ENCODE measurements around the gene RAVER2.

RAVER2 gene

GRCh38 chr1:64878090-64878489 lies 133.2 kb downstream of the RAVER2 start:
- DNase-seq (ENCODE audit: low read depth), result no peak

- no peak for DNase-seq (ENCODE audit: low read depth)
Measured at GRCh38 chr1:64878931-64879611, 134.2 kb downstream of the RAVER2 start.

GRCh38 chr1:64880449-64880848 lies 135.6 kb downstream of the RAVER2 start:
- DNase-seq (ENCODE audit: low read depth), result no peak

- DNase-seq (ENCODE audit: low read depth), result no peak
Measured at GRCh38 chr1:64881281-64881680, 136.4 kb downstream of the RAVER2 start.
